Panc1 (cell line): ENCODE data around the gene SNORC. TPM values are rescaled to one million over a fixed set of nuclear protein-coding genes. Genes with fewer than 3 reads are reported as not detected.

Source experiments
- ATAC-seq: fragments of 200-7000 bp; cut with Tn5 transposase; 2 replicates; pipeline ENCODE4 v1.9.1; 2020; ENCODE audit warnings: mild to moderate bottlenecking, moderate library complexity
- BruUV-seq: library from RNA; stranded (reverse); fragments of 400-500 nt; replicated peaks from 2 replicates; lab custom pipeline; 2021; lab: Mats Ljungman, UMichigan
- CTCF ChIA-PET: fragments of 300-600 bp; sonication (Branson Sonifier 250); formaldehyde crosslinking; loops from one replicate; lab custom pipeline; 2022; ENCODE audit warnings: antibody characterized with exemption; lab: Charles Lee
- POLR2A ChIA-PET: fragments of 300-600 bp; sonication (Branson Sonifier 250); formaldehyde crosslinking; loops from one replicate; lab custom pipeline; 2022; ENCODE audit warnings: antibody characterized with exemption; lab: Charles Lee
- DNase-seq: peaks from one replicate; pipeline ENCODE4 v3.0.0-alpha.2; 2010; ENCODE audit warnings: low read depth, low spot score
- H3K27ac ChIP-seq: 2 replicates; pipeline ENCODE4 v1.5.1; 2011; ENCODE audit warnings: mild to moderate bottlenecking, low read length, inconsistent platforms
- H3K27me3 ChIP-seq: fragments of 200-500 bp; sonication (Bioruptor generic); 2 replicates; pipeline ENCODE4 v1.6.0; 2014; ENCODE audit warnings: low read length, inconsistent platforms; ENCODE audit not compliant: control insufficient read depth, insufficient read depth
- H3K36me3 ChIP-seq: fragments of 200-500 bp; sonication (Bioruptor generic); 2 replicates; pipeline ENCODE4 v1.5.1; 2014; ENCODE audit warnings: inconsistent platforms, mild to moderate bottlenecking, low read length, moderate library complexity; ENCODE audit not compliant: control insufficient read depth, insufficient read depth
- H3K4me1 ChIP-seq: 2 replicates; pipeline ENCODE4 v1.5.1; 2011; ENCODE audit warnings: inconsistent platforms, mild to moderate bottlenecking, low read length, moderate library complexity; ENCODE audit not compliant: control insufficient read depth, insufficient read depth
- H3K4me3 ChIP-seq, 2 experiments: 2 replicates each; pipeline ENCODE4 v1.5.1; 2011 to 2012; ENCODE audit warnings: low read depth in 2 of 2, low read length in 2 of 2, mild to moderate bottlenecking in 2 of 2, inconsistent platforms in 1 of 2, moderate library complexity in 1 of 2
- H3K9me3 ChIP-seq: fragments of 200-500 bp; sonication (Bioruptor generic); 2 replicates; pipeline ENCODE4 v1.5.1; 2014; ENCODE audit warnings: low read depth, mild to moderate bottlenecking, inconsistent platforms, low read length, moderate library complexity; ENCODE audit not compliant: control insufficient read depth, insufficient read depth
- CTCF ChIP-seq: fragments of 450-650 bp; IDR thresholded peaks from 2 replicates; pipeline ENCODE4 v1.5.1; 2017; ENCODE audit warnings: mild to moderate bottlenecking
- POLR2AphosphoS5 ChIP-seq: IDR thresholded peaks from 2 replicates; pipeline ENCODE4 v1.6.1; 2012; ENCODE audit warnings: mild to moderate bottlenecking, low read depth, low read length, moderate library complexity
- REST ChIP-seq, 2 experiments: IDR thresholded peaks; 2 replicates each; pipeline ENCODE4 v1.6.1; 2011 to 2012; ENCODE audit warnings: low read depth in 2 of 2, control low read depth in 1 of 2, low read length in 1 of 2, mild to moderate bottlenecking in 1 of 2, moderate library complexity in 1 of 2; ENCODE audit not compliant: insufficient read depth in 1 of 2
- SIN3A ChIP-seq: IDR thresholded peaks from 2 replicates; pipeline ENCODE4 v1.6.1; 2012; ENCODE audit warnings: low read depth, mild to moderate bottlenecking, low read length, moderate library complexity, borderline replicate concordance; ENCODE audit not compliant: insufficient read depth
- TCF7L2 ChIP-seq: IDR thresholded peaks from 2 replicates; pipeline ENCODE4 v1.6.1; 2011; ENCODE audit warnings: mild to moderate bottlenecking, low read depth, low read length, inconsistent platforms
- in situ Hi-C: cut with HindIII; loops from 2 replicates; pipeline ENCODE4 v1.10.0; 2016; ENCODE audit warnings: low sequenced_read_pairs, low pct_unique_long_range_greater_than_20kb
- intact Hi-C: fragments of 100-400 bp; cut with micrococcal nuclease; formaldehyde crosslinking; loops from one replicate; pipeline ENCODE4 v1.10.0; 2022; ENCODE audit not compliant: unreplicated experiment
- total RNA-seq: library from RNA; stranded (reverse); gene quantifications from one replicate; pipeline ENCODE4 v1.2.1, GENCODE V29; 2021; ENCODE audit not compliant: unreplicated experiment

SNORC gene
- total RNA-seq, 1 experiment from 2014 or later, result 6.8 TPM

GRCh38 chr2:232831496-232831895 lies 38.6 kb upstream of the SNORC start:
- TF ChIP-seq CTCF, result no peak
- no peak for TF ChIP-seq TCF7L2
- no peak for TF ChIP-seq SIN3A
- TF ChIP-seq REST (IDR thresholded peaks at IDR 0.05; ENCODE audit: insufficient read depth in 1 of 2, low read depth in 2 of 2, low read length in 1 of 2), result no peak
- no peak for TF ChIP-seq POLR2AphosphoS5
- intact Hi-C loops, result no loop called here
- Histone ChIP-seq H3K27me3 (no peaks in the 10 kb centered on the region), H3K27ac (no peak overlapping the region), H3K4me1 (no peaks in the 10 kb centered on the region), H3K4me3 (no peak overlapping the region), H3K9me3 (no peaks in the 10 kb centered on the region), H3K36me3 (0 out of 2 replicates have a peak, but pooled peaks cover 3% of the 10 kb centered on the region)
- no peak for ATAC-seq
- BruUV-seq, result no TSS peak
- ChIA-PET CTCF (no interaction called here), POLR2A (no interaction called here)
- in situ Hi-C loops, result no loop called here
- no peak for DNase-seq

GRCh38 chr2:232833830-232834229 lies 36.2 kb upstream of the SNORC start:
- in situ Hi-C loops (no loop called here), intact Hi-C loops (no loop called here)
- H3K9me3 ChIP-seq, result no peaks in the 10 kb centered on the region
- no peak overlapping the region for H3K4me3 ChIP-seq
- peaks cover 11% of the 10 kb centered on the region for H3K4me1 ChIP-seq
- DNase-seq (no peak), ATAC-seq (no peak)
- H3K27ac ChIP-seq, result no peak overlapping the region
- H3K27me3 ChIP-seq, result no peaks in the 10 kb centered on the region
- BruUV-seq, result no TSS peak
- ChIA-PET POLR2A (no interaction called here), CTCF (interaction anchor here (0.6 to 0.7 kb wide), 2 partner anchors 390 to 424 kb away, joined by 3 to 5 read pairs; no protein-coding TSS in a partner anchor)
- no peak for TF ChIP-seq TCF7L2
- no peak for TF ChIP-seq POLR2AphosphoS5
- no peak for TF ChIP-seq SIN3A
- no peak for TF ChIP-seq REST (IDR thresholded peaks at IDR 0.05; ENCODE audit: insufficient read depth in 1 of 2, low read depth in 2 of 2, low read length in 1 of 2)
- TF ChIP-seq CTCF, result no peak
- peaks cover 8% of the 10 kb centered on the region; the same call in 1 of the 2 replicates for H3K36me3 ChIP-seq
